Endothelial cell (in vitro differentiated cells): ENCODE results near the gene TENT4A. TPM values are rescaled to one million over a fixed set of nuclear protein-coding genes. Genes with fewer than 3 reads are reported as not detected.

Source experiments
- DNase-seq: peaks from one replicate; pipeline ENCODE4 v3.0.0; 2021; ENCODE audit warnings: low spot score
- H3K27ac Mint-ChIP-seq: one replicate; pipeline ENCODE4 v1.8.0; 2021; ENCODE audit warnings: mixed read lengths, inconsistent platforms; ENCODE audit not compliant: unreplicated experiment
- H3K27me3 Mint-ChIP-seq: one replicate; pipeline ENCODE4 v1.8.0; 2021; ENCODE audit warnings: mild to moderate bottlenecking, moderate library complexity, mixed read lengths, inconsistent platforms; ENCODE audit not compliant: unreplicated experiment
- H3K36me3 Mint-ChIP-seq: one replicate; pipeline ENCODE4 v1.8.0; 2021; ENCODE audit warnings: mild to moderate bottlenecking, low read depth, mixed read lengths, inconsistent platforms; ENCODE audit not compliant: unreplicated experiment
- H3K4me1 Mint-ChIP-seq: one replicate; pipeline ENCODE4 v1.8.0; 2021; ENCODE audit warnings: mild to moderate bottlenecking, mixed read lengths, inconsistent platforms; ENCODE audit not compliant: unreplicated experiment
- H3K4me3 Mint-ChIP-seq: one replicate; pipeline ENCODE4 v1.8.0; 2021; ENCODE audit warnings: mild to moderate bottlenecking, mixed read lengths, inconsistent platforms; ENCODE audit not compliant: unreplicated experiment
- H3K9me3 Mint-ChIP-seq: one replicate; pipeline ENCODE4 v1.8.0; 2021; ENCODE audit warnings: mixed read lengths, inconsistent platforms; ENCODE audit not compliant: unreplicated experiment
- CTCF ChIP-seq: fragments of 200-600 bp; sonication (generic); IDR thresholded peaks from one replicate; pipeline ENCODE4 v1.5.0; 2021; ENCODE audit warnings: antibody characterized with exemption; ENCODE audit not compliant: unreplicated experiment
- total RNA-seq: library from RNA; stranded (reverse); fragmentation: NEBNext Ultra II Directional; extraction: Animal tissue kit (Norgen Biotek cat#: 25700); gene quantifications from one replicate; pipeline ENCODE4 v1.2.1, GENCODE V29; 2021; ENCODE audit not compliant: unreplicated experiment

Gene TENT4A
- total RNA-seq, 1 donor from 2014 or later = 24.7 TPM

GRCh38 chr5:6762697-6763096, 49.5 kb downstream of the TENT4A start:
- H3K4me3 Mint-ChIP-seq = no peak overlapping the region
- no peaks in the 10 kb centered on the region for H3K9me3 Mint-ChIP-seq
- TF ChIP-seq CTCF = no peak
- H3K36me3 Mint-ChIP-seq = peaks cover 3% of the 10 kb centered on the region
- H3K4me1 Mint-ChIP-seq = no peaks in the 10 kb centered on the region
- H3K27ac Mint-ChIP-seq = no peak overlapping the region
- peaks cover 4% of the 10 kb centered on the region for H3K27me3 Mint-ChIP-seq
- DNase-seq = no peak

- TF ChIP-seq CTCF = no peak
- peaks cover under 1% of the 10 kb centered on the region for H3K27me3 Mint-ChIP-seq
- no peaks in the 10 kb centered on the region for H3K9me3 Mint-ChIP-seq
- no peaks in the 10 kb centered on the region for H3K4me1 Mint-ChIP-seq
- DNase-seq = no peak
- H3K4me3 Mint-ChIP-seq = no peak overlapping the region
- no peak overlapping the region for H3K27ac Mint-ChIP-seq
- no peaks in the 10 kb centered on the region for H3K36me3 Mint-ChIP-seq
Measured at GRCh38 chr5:6763191-6763590, 50.0 kb downstream of the TENT4A start.

GRCh38 chr5:6765612-6766525, 52.6 kb downstream of the TENT4A start:
- no peaks in the 10 kb centered on the region for H3K36me3 Mint-ChIP-seq
- H3K27ac Mint-ChIP-seq = no peak overlapping the region
- peaks cover 3% of the 10 kb centered on the region for H3K27me3 Mint-ChIP-seq
- TF ChIP-seq CTCF = peak; percentile 96
- no peak overlapping the region for H3K4me3 Mint-ChIP-seq
- peaks cover 11% of the 10 kb centered on the region for H3K4me1 Mint-ChIP-seq
- no peaks in the 10 kb centered on the region for H3K9me3 Mint-ChIP-seq
- DNase-seq = peak; percentile 89

GRCh38 chr5:6766604-6767093, 53.4 kb downstream of the TENT4A start:
- Mint-ChIP-seq H3K4me1 (peaks cover 18% of the 10 kb centered on the region), H3K27ac (no peak overlapping the region), H3K36me3 (peaks cover 7% of the 10 kb centered on the region), H3K9me3 (no peaks in the 10 kb centered on the region), H3K27me3 (peaks cover 6% of the 10 kb centered on the region), H3K4me3 (no peak overlapping the region)
- TF ChIP-seq CTCF = no peak
- no peak for DNase-seq

- peaks cover 7% of the 10 kb centered on the region for H3K27me3 Mint-ChIP-seq
- no peaks in the 10 kb centered on the region for H3K9me3 Mint-ChIP-seq
- no peak for DNase-seq
- TF ChIP-seq CTCF = no peak
- H3K36me3 Mint-ChIP-seq = peaks cover 8% of the 10 kb centered on the region
- no peak overlapping the region for H3K4me3 Mint-ChIP-seq
- no peak overlapping the region for H3K27ac Mint-ChIP-seq
- H3K4me1 Mint-ChIP-seq = peaks cover 18% of the 10 kb centered on the region
Measured at GRCh38 chr5:6767481-6768063, 54.3 kb downstream of the TENT4A start.
